Mesendoderm (in vitro differentiated cells): Measurements from ENCODE around the gene DR1.

Experiments used
- DNase-seq: peaks from one replicate; pipeline ENCODE4 v3.0.0; 2013
- H2AK5ac ChIP-seq: 2 replicates; pipeline ENCODE4 v1.6.1; 2013; ENCODE audit warnings: low read length, inconsistent platforms
- H2BK120ac ChIP-seq: 2 replicates; pipeline ENCODE4 v1.6.1; 2013; ENCODE audit warnings: low read depth, mild to moderate bottlenecking, low read length, moderate library complexity, mixed read lengths
- H2BK15ac ChIP-seq: replicated peaks from 2 replicates; pipeline ENCODE4 v1.6.1; 2013; ENCODE audit warnings: low read depth, mild to moderate bottlenecking, moderate library complexity
- H2BK5ac ChIP-seq: 2 replicates; pipeline ENCODE4 v1.6.1; 2013; ENCODE audit warnings: low read length, inconsistent platforms
- H3K18ac ChIP-seq: 2 replicates; pipeline ENCODE4 v1.6.1; 2013; ENCODE audit warnings: mild to moderate bottlenecking, low read length, mixed read lengths
- H3K23ac ChIP-seq: one replicate; pipeline ENCODE4 v1.6.1; 2013; ENCODE audit warnings: low read length
- H3K27ac ChIP-seq: 2 replicates; pipeline ENCODE4 v1.5.1; 2013; ENCODE audit warnings: low read depth, mild to moderate bottlenecking, inconsistent platforms, low read length, moderate library complexity
- H3K27me3 ChIP-seq: 2 replicates; pipeline ENCODE4 v1.6.1; 2013; ENCODE audit warnings: low read length, control low read depth, mild to moderate bottlenecking, inconsistent platforms; ENCODE audit not compliant: insufficient read depth, poor library complexity
- H3K36me3 ChIP-seq: 2 replicates; pipeline ENCODE4 v1.6.1; 2013; ENCODE audit warnings: low read length, inconsistent platforms; ENCODE audit not compliant: control insufficient read depth, insufficient read depth
- H3K4ac ChIP-seq: one replicate; pipeline ENCODE4 v1.6.1; 2013; ENCODE audit warnings: low read depth, mild to moderate bottlenecking, low read length, moderate library complexity
- H3K4me1 ChIP-seq: 2 replicates; pipeline ENCODE4 v1.6.1; 2013; ENCODE audit warnings: low read depth, low read length, inconsistent platforms; ENCODE audit not compliant: control insufficient read depth
- H3K4me2 ChIP-seq: 2 replicates; pipeline ENCODE4 v1.6.1; 2013; ENCODE audit warnings: low read length
- H3K4me3 ChIP-seq: 2 replicates; pipeline ENCODE4 v1.5.1; 2013; ENCODE audit warnings: mild to moderate bottlenecking, low read length
- H3K56ac ChIP-seq: one replicate; pipeline ENCODE4 v1.6.1; 2013; ENCODE audit warnings: low read length
- H3K79me1 ChIP-seq: 2 replicates; pipeline ENCODE4 v1.6.1; 2013; ENCODE audit warnings: low read length, inconsistent platforms
- H3K79me2 ChIP-seq: 2 replicates; pipeline ENCODE4 v1.6.1; 2013; ENCODE audit warnings: mild to moderate bottlenecking, low read length; ENCODE audit not compliant: control insufficient read depth, insufficient read depth
- H3K9ac ChIP-seq: 2 replicates; pipeline ENCODE4 v1.6.1; 2013; ENCODE audit warnings: low read length, inconsistent platforms
- H4K5ac ChIP-seq: one replicate; pipeline ENCODE4 v1.6.1; 2013; ENCODE audit warnings: low read length
- H4K8ac ChIP-seq: one replicate; pipeline ENCODE4 v1.6.1; 2013; ENCODE audit warnings: low read depth, mild to moderate bottlenecking, control low read depth, low read length, moderate library complexity
- WGBS: extraction: QIAGEN DNeasy Blood & Tissue Kit; methylation state at CpG from one replicate; pipeline ENCODE4 v1.1.7; 2013; ENCODE audit warnings: low lambda C conversion rate, missing lambda C conversion rate; ENCODE audit not compliant: insufficient coverage; ENCODE audit errors: extremely low coverage; 5-methylcytosine and 5-hydroxymethylcytosine counted together

Gene DR1

DNA sequence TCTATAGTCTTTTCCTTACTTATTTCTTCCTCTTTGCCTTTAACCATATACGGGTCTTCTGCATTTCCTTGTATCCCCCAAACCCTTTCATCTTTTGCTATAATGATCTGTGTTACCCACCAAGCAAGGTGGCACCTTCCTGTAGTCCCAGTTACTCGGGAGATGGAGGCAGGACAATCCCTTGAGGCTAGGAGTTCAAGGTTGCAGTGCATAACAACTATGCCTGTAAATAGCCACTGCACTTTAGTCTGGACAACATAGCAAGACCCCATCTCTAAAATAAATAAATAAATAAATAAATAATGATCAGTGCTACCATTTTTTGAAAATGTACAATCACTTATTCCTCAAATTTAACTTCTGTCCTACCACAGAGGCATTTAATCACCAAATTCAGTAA is 11.5 kb downstream of the DR1 start:
- Histone ChIP-seq H3K27ac (no peak overlapping the region), H3K9ac (no peak overlapping the region), H4K8ac (no peak overlapping the region), H3K27me3 (no peaks in the 10 kb centered on the region), H3K36me3 (no peaks in the 10 kb centered on the region), H2BK120ac (no peak overlapping the region), H3K4ac (no peak overlapping the region), H3K4me1 (peaks cover 4% of the 10 kb centered on the region), H3K18ac (no peak overlapping the region), H3K79me1 (peaks cover 4% of the 10 kb centered on the region), H2BK15ac (no peak overlapping the region), H3K4me2 (no peak overlapping the region), H3K56ac (no peak overlapping the region), H3K4me3 (no peak overlapping the region), H4K5ac (no peak overlapping the region), H2BK5ac (no peak overlapping the region), H3K23ac (no peak overlapping the region), H2AK5ac (no peak overlapping the region), H3K79me2 (peaks cover 20% of the 10 kb centered on the region)
- no peak for DNase-seq
- no CpG with 5 or more reads among the region's 2 CpGs for WGBS

DNA sequence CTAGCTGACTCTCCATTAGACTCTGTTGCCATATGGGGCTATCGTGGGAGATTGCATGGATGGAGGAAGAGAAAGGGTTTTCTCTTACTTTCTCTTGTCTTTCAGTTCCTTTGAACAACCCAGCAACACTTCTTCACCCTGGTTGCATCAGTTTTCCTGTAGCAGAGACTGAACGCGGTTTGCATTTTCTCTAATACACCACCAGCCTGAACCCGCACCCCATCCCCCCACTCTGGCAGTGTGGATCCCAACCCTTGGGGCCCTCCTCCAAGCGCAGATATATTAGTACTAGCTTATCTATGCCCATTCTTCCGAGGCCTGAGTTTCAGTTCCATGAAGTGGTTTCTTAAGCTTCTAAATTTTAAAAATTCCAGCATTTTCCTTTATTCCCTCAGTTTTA is 12.6 kb downstream of the DR1 start:
- H3K79me1 ChIP-seq: peaks cover 4% of the 10 kb centered on the region
- peaks cover 4% of the 10 kb centered on the region for H3K4me1 ChIP-seq
- no peak overlapping the region for H2AK5ac ChIP-seq
- peaks cover 16% of the 10 kb centered on the region for H3K79me2 ChIP-seq
- H4K8ac ChIP-seq: no peak overlapping the region
- DNase-seq: peak; percentile 54
- H3K18ac ChIP-seq: no peak overlapping the region
- H2BK15ac ChIP-seq: no peak overlapping the region
- no CpG with 5 or more reads among the region's 6 CpGs for WGBS
- H3K27me3 ChIP-seq: no peaks in the 10 kb centered on the region
- no peak overlapping the region for H3K27ac ChIP-seq
- H3K4me2 ChIP-seq: no peak overlapping the region
- no peak overlapping the region for H3K9ac ChIP-seq
- no peak overlapping the region for H3K56ac ChIP-seq
- H2BK120ac ChIP-seq: no peak overlapping the region
- H3K36me3 ChIP-seq: no peaks in the 10 kb centered on the region
- H3K23ac ChIP-seq: no peak overlapping the region
- H2BK5ac ChIP-seq: no peak overlapping the region
- no peak overlapping the region for H3K4me3 ChIP-seq
- no peak overlapping the region for H4K5ac ChIP-seq
- no peak overlapping the region for H3K4ac ChIP-seq

- no peak for DNase-seq
- Histone ChIP-seq H3K4ac (no peak overlapping the region), H2AK5ac (no peak overlapping the region), H2BK15ac (no peak overlapping the region), H3K9ac (no peak overlapping the region), H3K79me1 (peaks cover 6% of the 10 kb centered on the region), H4K8ac (no peak overlapping the region), H3K79me2 (peaks cover 14% of the 10 kb centered on the region), H3K4me3 (no peak overlapping the region), H3K27ac (no peak overlapping the region), H2BK5ac (no peak overlapping the region), H3K4me2 (no peak overlapping the region), H3K18ac (no peak overlapping the region), H3K36me3 (no peaks in the 10 kb centered on the region), H3K4me1 (peaks cover 4% of the 10 kb centered on the region), H3K23ac (no peak overlapping the region), H3K27me3 (no peaks in the 10 kb centered on the region), H3K56ac (no peak overlapping the region), H4K5ac (no peak overlapping the region), H2BK120ac (no peak overlapping the region)
- WGBS: no CpG with 5 or more reads among the region's 1 CpG
Measured at GRCh38 chr1:93360111-93360510, 14.4 kb downstream of the DR1 start.

DNA sequence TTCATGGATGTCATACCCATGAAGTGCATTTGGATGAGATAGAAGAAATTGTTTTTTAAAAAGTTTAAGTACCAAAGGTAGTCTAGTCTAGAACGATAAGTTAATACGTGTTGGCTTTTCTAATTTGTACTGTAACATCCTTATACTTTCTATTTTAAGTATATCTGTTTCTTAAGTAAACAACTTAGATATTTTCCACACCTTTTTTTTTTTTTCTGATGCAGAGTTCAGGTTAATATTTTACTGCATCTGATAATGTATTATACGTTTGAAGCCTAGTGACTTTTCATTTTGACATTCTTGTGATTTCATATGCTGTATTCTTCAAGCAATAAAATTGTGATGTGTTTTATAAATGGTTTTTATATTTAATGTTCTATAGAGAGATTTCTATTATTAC is 16.5 kb downstream of the DR1 start:
- no peak overlapping the region for H3K56ac ChIP-seq
- no peaks in the 10 kb centered on the region for H3K27me3 ChIP-seq
- no peak overlapping the region for H3K27ac ChIP-seq
- no peak overlapping the region for H3K4me2 ChIP-seq
- no peak overlapping the region for H2AK5ac ChIP-seq
- peaks cover 6% of the 10 kb centered on the region for H3K79me1 ChIP-seq
- H3K79me2 ChIP-seq: peaks cover 13% of the 10 kb centered on the region
- no peak overlapping the region for H3K23ac ChIP-seq
- H3K18ac ChIP-seq: no peak overlapping the region
- no peak overlapping the region for H4K5ac ChIP-seq
- H2BK120ac ChIP-seq: no peak overlapping the region
- H3K4ac ChIP-seq: no peak overlapping the region
- no peak overlapping the region for H3K4me3 ChIP-seq
- H2BK5ac ChIP-seq: no peak overlapping the region
- no peaks in the 10 kb centered on the region for H3K36me3 ChIP-seq
- H3K4me1 ChIP-seq: peaks cover 4% of the 10 kb centered on the region
- WGBS: no CpG with 5 or more reads among the region's 3 CpGs
- no peak overlapping the region for H3K9ac ChIP-seq
- H4K8ac ChIP-seq: no peak overlapping the region
- H2BK15ac ChIP-seq: no peak overlapping the region
- DNase-seq: no peak

GRCh38 chr1:93365813-93366212 is 20.1 kb downstream of the DR1 start:
- H3K4me1 ChIP-seq: no peaks in the 10 kb centered on the region
- no peak overlapping the region for H3K9ac ChIP-seq
- H3K23ac ChIP-seq: no peak overlapping the region
- H2BK5ac ChIP-seq: no peak overlapping the region
- H2BK120ac ChIP-seq: no peak overlapping the region
- no peaks in the 10 kb centered on the region for H3K36me3 ChIP-seq
- H3K18ac ChIP-seq: no peak overlapping the region
- no CpG with 5 or more reads among the region's 2 CpGs for WGBS
- H3K27me3 ChIP-seq: no peaks in the 10 kb centered on the region
- H2AK5ac ChIP-seq: no peak overlapping the region
- H3K79me2 ChIP-seq: no peaks in the 10 kb centered on the region
- no peak overlapping the region for H3K4me3 ChIP-seq
- H3K4ac ChIP-seq: no peak overlapping the region
- no peak overlapping the region for H3K56ac ChIP-seq
- DNase-seq: no peak
- H3K4me2 ChIP-seq: no peak overlapping the region
- no peak overlapping the region for H2BK15ac ChIP-seq
- no peak overlapping the region for H3K27ac ChIP-seq
- H3K79me1 ChIP-seq: peaks cover 2% of the 10 kb centered on the region
- H4K8ac ChIP-seq: no peak overlapping the region
- no peak overlapping the region for H4K5ac ChIP-seq

GRCh38 chr1:93369734-93370133 is 24.0 kb downstream of the DR1 start:
- H2AK5ac ChIP-seq: no peak overlapping the region
- no peak overlapping the region for H2BK15ac ChIP-seq
- WGBS: no CpG with 5 or more reads among the region's 1 CpG
- H4K5ac ChIP-seq: no peak overlapping the region
- H3K36me3 ChIP-seq: no peaks in the 10 kb centered on the region
- no peak overlapping the region for H4K8ac ChIP-seq
- H3K27me3 ChIP-seq: no peaks in the 10 kb centered on the region
- no peak overlapping the region for H3K4ac ChIP-seq
- H2BK120ac ChIP-seq: no peak overlapping the region
- H3K79me2 ChIP-seq: no peaks in the 10 kb centered on the region
- H3K18ac ChIP-seq: no peak overlapping the region
- no peak overlapping the region for H3K56ac ChIP-seq
- no peaks in the 10 kb centered on the region for H3K79me1 ChIP-seq
- DNase-seq: no peak
- no peak overlapping the region for H3K23ac ChIP-seq
- no peak overlapping the region for H3K4me2 ChIP-seq
- H3K4me3 ChIP-seq: no peak overlapping the region
- no peak overlapping the region for H3K27ac ChIP-seq
- H3K9ac ChIP-seq: no peak overlapping the region
- no peak overlapping the region for H2BK5ac ChIP-seq
- H3K4me1 ChIP-seq: no peaks in the 10 kb centered on the region
